SK-N-SH (cell line): ENCODE data around the gene FGD2. TPM values are rescaled to one million over a fixed set of nuclear protein-coding genes. Genes with fewer than 3 reads are reported as not detected.

Source experiments
- CTCF ChIA-PET: fragments of 300-600, 350-600 bp; formaldehyde crosslinking; extraction: SDS; loops from one replicate; lab custom pipeline; 2021; lab: Yijun Ruan, JAX
- POLR2A ChIA-PET: fragments of 350-600 bp; sonication (Branson Sonifier 250); formaldehyde crosslinking; extraction: SDS; loops from one replicate; lab custom pipeline; 2020; ENCODE audit warnings: antibody characterized with exemption, inconsistent platforms; lab: Yijun Ruan, JAX
- DNase-seq: peaks from one replicate; pipeline ENCODE4 v3.0.0; 2012
- H2AFZ ChIP-seq: fragments of 200-600 bp; sonication (generic); 2 replicates; pipeline ENCODE4 v1.8.1; 2016; ENCODE audit warnings: antibody characterized with exemption, mild to moderate bottlenecking, low read depth
- H3F3A ChIP-seq: fragments of 200-600 bp; sonication (generic); replicated peaks from 2 replicates; pipeline ENCODE3; 2016; ENCODE audit warnings: antibody characterized with exemption, mild to moderate bottlenecking; ENCODE audit not compliant: insufficient read depth
- H3K27ac ChIP-seq, 2 experiments: fragments of 200-500 bp in 1 of 2; fragments of 200-600 bp in 1 of 2; sonication (Bioruptor generic) in 1 of 2; sonication (generic), shearing (Covaris generic) in 1 of 2; 2 replicates each; pipeline versions ENCODE4 v1.5.1 to v1.6.1; 2014 to 2016; ENCODE audit warnings: low read depth in 2 of 2, inconsistent platforms in 1 of 2, low read length in 1 of 2, mild to moderate bottlenecking in 1 of 2, mixed read lengths in 1 of 2
- H3K27me3 ChIP-seq: fragments of 200-600 bp; sonication (generic), shearing (Covaris generic); 2 replicates; pipeline ENCODE4 v1.6.1; 2016; ENCODE audit warnings: mixed run types; ENCODE audit not compliant: insufficient read depth
- H3K36me3 ChIP-seq, 2 experiments: fragments of 200-500 bp in 1 of 2; fragments of 200-600 bp in 1 of 2; sonication (Bioruptor generic) in 1 of 2; sonication (generic) in 1 of 2; replicated peaks in 1 of 2; 2 replicates each; pipeline versions ENCODE3 to v1.5.1; 2014 to 2016; ENCODE audit warnings: low read length in 1 of 2, mild to moderate bottlenecking in 1 of 2; ENCODE audit not compliant: insufficient read depth in 2 of 2, control insufficient read depth in 1 of 2
- H3K4me1 ChIP-seq, 2 experiments: fragments of 200-500 bp in 1 of 2; fragments of 200-600 bp in 1 of 2; sonication (Bioruptor generic) in 1 of 2; sonication (generic), shearing (Covaris generic) in 1 of 2; 2 replicates each; pipeline versions ENCODE4 v1.5.1 to v1.6.1; 2014 to 2016; ENCODE audit warnings: low read depth in 1 of 2, low read length in 1 of 2, mixed run types in 1 of 2; ENCODE audit not compliant: insufficient read depth in 2 of 2, control insufficient read depth in 1 of 2
- H3K4me2 ChIP-seq: fragments of 200-600 bp; sonication (generic), shearing (Covaris generic); 2 replicates; pipeline ENCODE4 v1.6.1; 2017; ENCODE audit warnings: mixed run types
- H3K4me3 ChIP-seq, 2 experiments: fragments of 200-500 bp in 1 of 2; fragments of 200-600 bp in 1 of 2; sonication (Bioruptor generic) in 1 of 2; sonication (generic), shearing (Covaris generic) in 1 of 2; 2 replicates each; pipeline versions ENCODE4 v1.5.1 to v1.8.1; 2014 to 2016; ENCODE audit warnings: low read depth in 2 of 2, inconsistent platforms in 1 of 2, low read length in 1 of 2, mild to moderate bottlenecking in 1 of 2, mixed read lengths in 1 of 2, moderate library complexity in 1 of 2
- H3K79me2 ChIP-seq: fragments of 200-600 bp; sonication (generic); 2 replicates; pipeline ENCODE4 v1.8.1; 2017; ENCODE audit warnings: mild to moderate bottlenecking; ENCODE audit not compliant: insufficient read depth
- H3K9ac ChIP-seq: fragments of 200-600 bp; sonication (generic); 2 replicates; pipeline ENCODE4 v1.6.1; 2017; ENCODE audit warnings: mixed run types
- H3K9me2 ChIP-seq: fragments of 200-600 bp; sonication (generic); 2 replicates; pipeline ENCODE4 v1.6.1; 2017; ENCODE audit warnings: mixed run types
- H3K9me3 ChIP-seq: fragments of 200-600 bp; sonication (generic); 2 replicates; pipeline ENCODE4 v1.6.1; 2017; ENCODE audit warnings: mixed run types, mild to moderate bottlenecking, moderate library complexity
- H4K20me1 ChIP-seq: fragments of 200-600 bp; sonication (generic); 2 replicates; pipeline ENCODE4 v1.6.1; 2017; ENCODE audit warnings: mild to moderate bottlenecking, mixed run types; ENCODE audit not compliant: insufficient read depth
- CTCF ChIP-seq: fragments of 200-600 bp; sonication (generic); IDR thresholded peaks from 2 replicates; pipeline ENCODE4 v1.6.1; 2017; ENCODE audit warnings: antibody characterized with exemption, mild to moderate bottlenecking, moderate library complexity
- ELF1 ChIP-seq: IDR thresholded peaks from 2 replicates; pipeline ENCODE4 v1.4.0; 2012
- EP300 ChIP-seq, 2 experiments: IDR thresholded peaks; 2 replicates each; pipeline versions ENCODE4 v1.4.0 to v1.6.1; 2012; ENCODE audit warnings: borderline replicate concordance in 1 of 2, low read depth in 1 of 2, low read length in 1 of 2
- EZH2phosphoT487 ChIP-seq: fragments of 200-600 bp; sonication (generic); IDR thresholded peaks from 2 replicates; pipeline ENCODE4 v1.6.1; 2017; ENCODE audit warnings: low read depth, mixed run types, mild to moderate bottlenecking, antibody characterized with exemption, moderate library complexity, borderline replicate concordance
- FOSL2 ChIP-seq: IDR thresholded peaks from 2 replicates; pipeline ENCODE4 v1.4.0; 2012; ENCODE audit warnings: low read depth, mild to moderate bottlenecking, moderate library complexity, borderline replicate concordance
- FOXJ3 ChIP-seq: sonication (generic); formaldehyde crosslinking; IDR thresholded peaks from 2 replicates; pipeline ENCODE4 v1.5.1; 2020; ENCODE audit warnings: mild to moderate bottlenecking, missing genetic modification reagents
- GATA2 ChIP-seq: sonication (generic); formaldehyde crosslinking; IDR thresholded peaks from 2 replicates; pipeline ENCODE4 v1.5.0; 2020; ENCODE audit warnings: mild to moderate bottlenecking, missing genetic modification reagents
- IRF3 ChIP-seq: fragments of 150-350 bp; IDR thresholded peaks from 2 replicates; pipeline ENCODE4 v1.6.1; 2016; ENCODE audit warnings: mild to moderate bottlenecking, low read depth, low read length
- MXI1 ChIP-seq: IDR thresholded peaks from 2 replicates; pipeline ENCODE4 v1.6.1; 2012; ENCODE audit warnings: mild to moderate bottlenecking, low read depth, low read length, improper control_type of control experiment
- NFIC ChIP-seq: IDR thresholded peaks from 2 replicates; pipeline ENCODE4 v1.4.0; 2012; ENCODE audit warnings: borderline replicate concordance
- NRF1 ChIP-seq: IDR thresholded peaks from 2 replicates; pipeline ENCODE4 v1.6.1; 2012; ENCODE audit warnings: low read depth, mild to moderate bottlenecking, low read length
- RAD21 ChIP-seq: IDR thresholded peaks from 2 replicates; pipeline ENCODE4 v1.6.1; 2012; ENCODE audit warnings: mild to moderate bottlenecking, low read length
- REST ChIP-seq: IDR thresholded peaks from 2 replicates; pipeline ENCODE4 v1.6.1; 2012; ENCODE audit warnings: mild to moderate bottlenecking, low read depth, low read length, moderate library complexity
- WGBS: methylation state at CpG from one replicate; pipeline ENCODE4 v1.1.6; 2017; ENCODE audit warnings: low lambda C conversion rate; 5-methylcytosine and 5-hydroxymethylcytosine counted together
- polyA plus RNA-seq, 3 experiments: library from polyadenylated mRNA; depleted of rRNA; stranded (reverse); fragments of >200 nt; gene quantifications; 2 replicates each; pipeline ENCODE4 v1.2.3, GENCODE V29; 2012
- TF ChIP-seq, protein P1 (sequence below): fragments of 150-350 bp; IDR thresholded peaks from 2 replicates; pipeline ENCODE4 v1.6.1; 2017; ENCODE audit warnings: antibody characterized with exemption, low read length, low read depth, borderline replicate concordance
- TF ChIP-seq, protein P2 (sequence below): IDR thresholded peaks from 2 replicates; pipeline ENCODE4 v1.4.0; 2012; ENCODE audit warnings: low read depth, borderline replicate concordance

The FGD2 gene
- polyA plus RNA-seq, 1 of the 3 experiments (the other 2 are of a cell fraction): not detected

- no peak overlapping the region for H3K9ac ChIP-seq
- 85% methylated on average over 9 of the region's 11 CpGs for WGBS
- ChIA-PET POLR2A (interaction anchor here (0.6 to 1.0 kb wide), 4 partner anchors 17 to 113 kb away, joined by 3 read pairs; no protein-coding TSS in a partner anchor), CTCF (interaction anchor here (0.6 to 36.6 kb wide), 4 partner anchors 10 to 216 kb away, joined by 3 to 678 read pairs (median 256); partner anchors contain the start of gene PIM1)
- no peaks in the 10 kb centered on the region for H3K9me3 ChIP-seq
- TF ChIP-seq FOSL2: no peak
- TF ChIP-seq, protein P1, sequence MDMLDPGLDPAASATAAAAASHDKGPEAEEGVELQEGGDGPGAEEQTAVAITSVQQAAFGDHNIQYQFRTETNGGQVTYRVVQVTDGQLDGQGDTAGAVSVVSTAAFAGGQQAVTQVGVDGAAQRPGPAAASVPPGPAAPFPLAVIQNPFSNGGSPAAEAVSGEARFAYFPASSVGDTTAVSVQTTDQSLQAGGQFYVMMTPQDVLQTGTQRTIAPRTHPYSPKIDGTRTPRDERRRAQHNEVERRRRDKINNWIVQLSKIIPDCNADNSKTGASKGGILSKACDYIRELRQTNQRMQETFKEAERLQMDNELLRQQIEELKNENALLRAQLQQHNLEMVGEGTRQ: peak; percentile 47; the same call in 1 of the 2 replicates
- no peak for TF ChIP-seq NRF1
- TF ChIP-seq RAD21: 0 out of 2 replicates have a peak, but pooled peaks have one; percentile 7
- TF ChIP-seq FOXJ3 (CRISPR knock-in tag): no peak
- TF ChIP-seq EZH2phosphoT487: no peak
- no peak for TF ChIP-seq CTCF
- no peak for TF ChIP-seq ELF1
- no peak for TF ChIP-seq REST
- TF ChIP-seq EP300 (IDR thresholded peaks at IDR 0.05; ENCODE audit: borderline replicate concordance in 1 of 2, low read depth in 1 of 2, low read length in 1 of 2): peak in 1 of 2 experiments; percentile 45; a peak in 2 of 4 replicates
- peak; percentile 68 for TF ChIP-seq GATA2
- TF ChIP-seq NFIC: no peak
- TF ChIP-seq MXI1: no peak; the same call in 1 of the 2 replicates
- no peak for TF ChIP-seq IRF3
- TF ChIP-seq, protein P2, sequence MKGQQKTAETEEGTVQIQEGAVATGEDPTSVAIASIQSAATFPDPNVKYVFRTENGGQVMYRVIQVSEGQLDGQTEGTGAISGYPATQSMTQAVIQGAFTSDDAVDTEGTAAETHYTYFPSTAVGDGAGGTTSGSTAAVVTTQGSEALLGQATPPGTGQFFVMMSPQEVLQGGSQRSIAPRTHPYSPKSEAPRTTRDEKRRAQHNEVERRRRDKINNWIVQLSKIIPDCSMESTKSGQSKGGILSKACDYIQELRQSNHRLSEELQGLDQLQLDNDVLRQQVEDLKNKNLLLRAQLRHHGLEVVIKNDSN: peak; percentile 52; the same call in 1 of the 2 replicates
- peak; percentile 77 for DNase-seq
- no peaks in the 10 kb centered on the region for H3K79me2 ChIP-seq
- no peaks in the 10 kb centered on the region for H3K9me2 ChIP-seq
- no peaks in the 10 kb centered on the region for H3K36me3 ChIP-seq
- no peak overlapping the region for H3K4me3 ChIP-seq
- peaks cover 10 to 17% of the 10 kb centered on the region in 2 experiments; a peak in 3 of 4 replicates for H3K4me1 ChIP-seq
- H3F3A ChIP-seq: peaks cover 16% of the 10 kb centered on the region
- no peaks in the 10 kb centered on the region for H3K27me3 ChIP-seq
- no peak overlapping the region for H3K4me2 ChIP-seq
- peak overlapping the region in 1 of 2 experiments; percentile 83; a peak in 2 of 4 replicates for H3K27ac ChIP-seq
- no peak overlapping the region for H2AFZ ChIP-seq
- no peaks in the 10 kb centered on the region for H4K20me1 ChIP-seq
These were observed 55.8 kb downstream of the FGD2 start for GRCh38 chr6:37061157-37061804.
